ENCODE results near the gene CC2D2B.
A peak's percentile ranks its signal among the peaks of the same experiment; 100 is the strongest.
"Not testable (repeated sequence)": the region's sequence is repeated elsewhere in the genome, so short reads cannot be mapped to it uniquely, and the experiment has no call there.

CC2D2B gene

DNA sequence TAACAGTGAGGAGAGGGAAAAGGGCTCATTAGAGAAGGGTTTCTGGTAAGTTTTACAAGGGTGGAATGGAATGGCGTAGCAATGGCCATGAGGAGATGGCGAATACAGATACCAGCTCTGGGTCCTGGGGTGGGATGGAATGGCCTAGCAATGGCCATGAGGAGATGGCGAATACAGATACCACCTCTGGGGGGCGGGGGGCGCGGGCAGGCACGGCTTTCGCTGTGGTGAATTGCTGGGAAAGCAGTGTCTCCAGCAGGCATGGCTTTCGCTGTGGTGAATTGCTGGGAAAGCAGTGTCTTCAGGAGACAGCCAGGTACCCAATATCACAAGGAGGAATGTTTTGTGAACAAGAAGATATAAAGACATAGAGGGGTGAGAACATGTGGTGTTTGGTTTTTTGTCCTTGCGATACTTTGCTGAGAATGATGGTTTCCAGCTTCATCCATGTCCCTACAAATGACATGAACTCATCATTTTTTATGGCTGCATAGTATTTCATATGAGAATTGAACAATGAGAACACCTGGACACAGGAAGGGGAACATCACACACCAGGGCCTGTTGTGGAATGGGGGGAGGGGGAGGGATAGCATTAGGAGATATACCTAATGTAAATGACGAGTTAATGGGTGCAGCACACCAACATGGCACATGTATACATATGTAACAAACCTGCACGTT lies 1.7 kb upstream of the CC2D2B start:
- DNase-seq (ENCODE audit: low read depth in 2 of 2) = not testable (repeated sequence)

DNA sequence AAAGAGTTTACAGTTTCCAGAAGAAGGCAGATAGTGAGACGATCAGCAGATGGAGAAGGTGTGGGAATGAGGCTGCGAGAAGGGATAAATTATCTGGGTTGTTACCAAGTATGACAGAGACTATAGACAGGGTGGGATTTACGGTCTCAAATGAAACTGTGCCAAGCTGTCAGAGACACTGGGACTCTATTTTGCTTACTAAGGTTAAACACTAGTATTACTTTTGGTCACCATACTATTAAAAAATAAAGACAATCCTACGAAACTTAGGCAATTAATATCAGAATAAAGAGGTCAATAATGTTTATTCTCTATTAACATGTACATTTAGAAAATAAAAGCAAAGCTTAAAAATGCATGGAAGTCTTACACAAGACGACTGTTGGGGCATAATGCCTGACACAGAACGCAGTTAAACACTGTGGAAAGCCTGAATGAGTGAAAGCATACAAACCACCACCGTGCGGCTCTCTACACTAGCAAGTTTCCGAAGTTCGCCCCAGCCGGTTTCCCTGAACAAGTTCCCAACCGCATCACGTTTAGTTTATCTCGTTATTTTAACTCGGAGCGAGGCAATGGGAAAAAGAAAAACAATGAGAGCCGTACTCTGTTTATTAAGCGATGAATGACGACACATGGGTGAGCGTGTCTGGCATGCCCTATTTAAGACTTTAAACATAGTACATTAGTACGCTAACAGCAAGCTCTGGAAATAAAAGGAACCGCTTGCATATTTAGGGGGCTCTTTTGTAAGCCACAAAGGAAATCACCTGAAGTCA lies 909 bp upstream of the CC2D2B start:
- DNase-seq (ENCODE audit: low read depth in 2 of 2) = peak; percentile 3 to 21

DNA sequence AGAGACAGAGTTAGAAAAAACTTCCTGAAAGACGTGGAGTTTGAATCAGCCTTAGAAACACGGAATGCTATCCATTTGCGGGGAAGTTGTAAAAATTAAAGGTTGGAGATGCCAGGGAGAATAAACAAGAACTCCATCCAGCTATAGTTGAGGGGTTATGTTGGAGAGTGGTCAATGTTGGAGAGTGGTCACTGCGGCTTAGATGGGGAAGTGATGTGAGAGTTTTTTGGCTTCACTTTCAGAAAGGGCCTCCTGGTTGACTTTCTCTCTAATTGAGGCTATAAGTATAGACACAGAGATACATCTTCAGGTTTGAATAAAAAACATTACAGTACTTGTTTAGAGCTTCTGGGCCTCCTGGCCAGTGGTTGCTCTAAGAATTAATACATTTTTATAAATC lies 675 bp downstream of the CC2D2B start:
- no peak for DNase-seq (ENCODE audit: low read depth in 2 of 2)

DNA sequence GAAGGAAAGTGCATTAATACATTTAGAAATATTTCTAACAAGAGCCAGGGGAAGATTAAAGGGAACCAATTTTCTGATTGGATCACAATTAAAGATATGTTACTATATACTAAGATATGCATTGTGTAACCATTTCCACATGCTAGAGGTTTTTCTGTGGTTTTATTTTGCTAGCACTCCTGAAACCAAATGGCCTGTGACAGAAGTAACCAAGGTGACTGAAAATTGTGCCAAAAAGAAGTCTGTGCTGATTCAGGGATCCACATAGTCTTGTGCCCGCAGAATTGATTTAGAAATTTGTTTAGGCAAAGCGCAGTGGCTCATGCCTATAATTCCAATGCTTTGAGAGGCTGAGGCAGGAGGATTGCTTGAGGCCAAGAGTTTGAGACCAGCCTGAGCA lies 1.8 kb downstream of the CC2D2B start:
- no peak for DNase-seq (ENCODE audit: low read depth in 2 of 2)

DNA sequence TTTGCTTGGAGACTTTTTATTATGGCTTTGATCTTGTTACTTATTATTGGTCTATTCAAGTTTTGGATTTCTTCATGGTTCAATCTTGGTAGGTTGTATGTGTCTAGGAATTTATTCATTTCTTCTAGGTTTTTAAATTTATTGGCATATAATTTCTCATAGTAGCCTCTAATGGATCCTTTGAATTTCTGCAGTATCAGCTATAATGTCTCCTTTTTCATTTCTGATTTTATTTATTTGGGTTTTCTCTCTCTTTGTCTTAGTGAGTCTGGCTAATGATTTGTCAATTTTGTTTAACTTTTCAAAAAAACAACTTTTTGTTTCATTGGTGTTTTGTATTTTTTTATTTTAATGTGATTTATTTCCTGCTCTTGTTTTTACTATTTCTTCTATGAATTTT lies 8.3 kb downstream of the CC2D2B start:
- DNase-seq (ENCODE audit: low read depth in 2 of 2) = not testable (repeated sequence)

DNA sequence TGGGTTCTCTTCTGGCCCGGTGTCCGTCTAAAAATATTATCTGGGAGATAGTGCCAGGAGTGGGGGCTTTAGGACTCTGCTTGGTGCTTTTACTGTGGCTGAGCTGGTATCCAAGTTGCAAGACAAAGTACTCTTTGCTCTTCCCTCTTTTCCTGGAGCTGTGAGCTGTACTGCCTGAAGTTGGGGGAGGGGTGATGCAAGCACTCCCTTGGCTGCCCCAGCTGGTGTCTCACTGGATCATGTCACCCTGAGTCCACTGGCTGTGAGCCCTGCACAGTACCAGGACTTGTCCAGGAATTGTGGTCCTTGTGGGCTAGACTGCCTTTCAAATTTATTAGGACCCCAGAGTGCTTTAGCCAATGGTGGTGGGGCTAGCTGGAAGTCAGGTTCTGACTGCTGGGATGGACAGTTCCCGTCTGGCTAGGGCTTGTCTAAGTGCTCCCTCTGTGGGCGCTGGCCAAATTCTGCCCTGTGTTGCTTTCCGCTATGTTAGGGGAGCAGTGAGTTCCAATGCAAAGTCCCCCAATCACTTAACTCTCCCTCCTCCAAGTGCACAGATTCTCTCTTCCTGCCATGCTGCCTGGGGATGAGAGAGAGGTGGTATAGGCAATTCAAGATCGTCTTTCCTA lies 13.1 kb downstream of the CC2D2B start:
- no peak for DNase-seq (ENCODE audit: low read depth in 2 of 2)

DNA sequence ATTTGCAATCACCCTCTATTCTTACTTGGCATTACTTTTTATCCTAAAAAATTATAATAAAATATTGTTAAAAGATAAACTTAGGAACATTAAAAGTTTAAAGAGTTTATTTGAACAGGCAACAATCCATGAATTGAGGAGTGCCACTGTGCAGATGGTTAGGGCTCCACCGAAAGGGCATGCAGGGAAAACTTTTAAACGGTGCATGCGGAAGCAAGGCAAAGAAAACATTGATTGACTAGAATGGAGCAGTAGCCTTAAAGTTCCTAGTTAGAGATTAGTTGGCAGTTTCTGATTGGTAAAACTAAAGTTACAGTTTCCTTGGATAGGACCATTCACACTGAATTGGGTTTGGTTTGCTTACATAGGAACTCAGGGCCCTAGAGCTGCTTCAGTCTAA lies 17.3 kb downstream of the CC2D2B start:
- no peak for DNase-seq (ENCODE audit: low read depth in 2 of 2)

DNA sequence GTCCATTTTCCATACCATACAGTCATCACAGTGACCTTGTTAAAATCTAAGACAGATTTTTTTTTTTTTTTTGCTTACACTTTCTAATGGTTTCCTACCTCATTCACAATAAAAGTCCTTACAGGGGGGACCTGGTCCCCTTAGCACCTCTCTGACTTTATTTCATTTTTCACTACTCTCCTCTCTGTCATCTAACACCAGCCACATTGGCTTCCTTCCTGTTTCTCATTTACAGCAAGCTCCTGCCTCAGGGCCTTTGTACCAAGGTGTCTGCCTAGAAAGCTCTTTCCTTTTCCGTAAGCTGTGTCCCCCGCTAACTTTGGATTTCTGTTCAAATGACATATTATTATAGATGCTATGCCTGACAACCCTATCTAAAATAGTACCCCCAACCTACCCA lies 27.7 kb downstream of the CC2D2B start:
- no peak for DNase-seq (ENCODE audit: low read depth in 2 of 2)

DNA sequence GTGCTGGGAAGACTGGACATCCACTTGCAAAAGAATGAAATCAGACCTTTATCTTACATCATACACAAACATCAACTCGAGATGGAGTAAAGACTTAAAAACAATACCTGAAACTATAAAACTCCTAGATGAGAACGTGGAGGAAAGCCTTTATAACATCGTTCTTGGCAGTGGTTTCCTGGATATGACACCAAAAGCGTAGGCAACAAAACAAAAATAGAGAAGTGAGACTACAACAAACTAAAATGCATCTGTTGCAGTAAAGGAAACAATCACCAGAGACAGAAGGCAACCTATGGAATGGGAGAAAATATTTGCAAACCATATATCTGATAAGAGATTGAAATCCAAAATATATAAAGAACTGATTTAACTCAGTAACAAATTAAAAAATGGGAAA lies 33.3 kb downstream of the CC2D2B start:
- DNase-seq (ENCODE audit: low read depth in 2 of 2) = no peak

DNA sequence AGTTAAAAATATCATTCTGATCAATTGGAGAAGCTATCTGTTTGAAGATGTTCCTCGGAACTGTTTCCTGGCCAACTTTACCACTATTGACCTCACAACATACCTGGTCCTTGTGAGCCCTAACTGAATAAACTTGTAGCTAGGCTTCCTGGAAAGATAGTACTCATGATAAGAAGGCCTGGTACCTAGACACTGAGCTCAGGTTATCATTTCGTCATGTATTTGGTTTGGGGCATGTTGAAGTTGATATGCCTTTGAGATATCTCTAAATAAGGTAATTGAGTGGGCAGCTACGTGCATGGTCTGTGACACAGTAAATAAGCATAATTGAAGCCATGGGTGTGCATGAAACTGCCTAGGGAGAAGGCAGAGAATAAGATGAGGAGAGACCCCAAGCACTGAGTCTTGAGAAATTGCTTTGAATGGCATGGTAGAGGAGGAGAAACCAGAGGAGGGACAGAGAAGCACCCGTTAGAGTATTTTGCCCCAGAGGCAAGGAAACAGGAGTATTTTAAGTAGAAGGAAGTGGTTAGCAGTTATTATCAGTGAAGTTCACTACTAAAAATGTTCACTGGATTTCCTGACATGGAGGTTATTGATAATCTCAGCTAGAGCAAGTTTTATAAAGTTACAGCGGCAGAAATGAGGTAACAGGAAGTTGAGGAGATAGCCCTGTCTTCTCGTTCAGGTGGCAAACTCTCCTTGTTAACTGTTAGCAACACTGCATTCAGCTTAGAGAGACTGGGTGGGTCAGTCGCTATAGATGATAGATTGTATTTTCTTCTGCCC lies 55.6 kb downstream of the CC2D2B start:
- no peak for DNase-seq (ENCODE audit: low read depth in 2 of 2)

DNA sequence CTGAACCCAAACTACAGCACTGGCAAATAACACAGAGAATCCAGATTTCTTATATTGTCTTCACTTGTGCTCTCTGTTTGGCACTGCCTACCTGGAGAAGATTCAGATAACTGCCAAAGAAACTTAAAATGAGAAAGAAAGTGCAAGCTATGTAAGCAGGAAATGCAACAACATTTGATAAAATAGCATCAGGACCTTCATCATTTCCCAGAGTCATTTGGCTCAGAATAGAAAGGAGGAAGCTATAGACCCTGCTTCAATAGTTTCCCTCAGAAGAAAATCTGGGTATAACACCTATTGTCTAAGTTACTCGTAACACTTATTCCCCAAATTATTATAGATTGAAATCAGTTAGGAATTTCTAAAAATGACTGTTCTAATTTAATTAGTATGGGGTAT lies 56.2 kb downstream of the CC2D2B start:
- no peak for DNase-seq (ENCODE audit: low read depth in 2 of 2)

DNA sequence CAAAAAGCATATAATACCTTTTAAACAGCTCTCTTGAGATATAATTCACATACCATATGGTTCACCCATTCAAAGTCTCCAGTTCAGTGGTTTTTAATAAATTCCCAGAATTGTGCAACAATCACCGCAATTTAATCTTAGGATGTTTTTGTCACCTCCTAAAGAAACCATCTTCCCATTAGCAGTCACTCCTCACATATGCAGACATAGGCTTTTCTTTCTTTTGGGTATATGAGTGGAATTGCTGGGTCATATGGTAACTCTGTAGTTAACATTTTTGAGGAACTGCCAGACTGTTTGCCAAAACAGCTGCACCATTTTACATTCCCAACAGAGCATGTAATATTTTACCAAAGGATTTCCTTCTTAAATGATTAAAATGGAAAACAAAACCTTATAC lies 57.0 kb downstream of the CC2D2B start:
- DNase-seq (ENCODE audit: low read depth in 2 of 2) = no peak

DNA sequence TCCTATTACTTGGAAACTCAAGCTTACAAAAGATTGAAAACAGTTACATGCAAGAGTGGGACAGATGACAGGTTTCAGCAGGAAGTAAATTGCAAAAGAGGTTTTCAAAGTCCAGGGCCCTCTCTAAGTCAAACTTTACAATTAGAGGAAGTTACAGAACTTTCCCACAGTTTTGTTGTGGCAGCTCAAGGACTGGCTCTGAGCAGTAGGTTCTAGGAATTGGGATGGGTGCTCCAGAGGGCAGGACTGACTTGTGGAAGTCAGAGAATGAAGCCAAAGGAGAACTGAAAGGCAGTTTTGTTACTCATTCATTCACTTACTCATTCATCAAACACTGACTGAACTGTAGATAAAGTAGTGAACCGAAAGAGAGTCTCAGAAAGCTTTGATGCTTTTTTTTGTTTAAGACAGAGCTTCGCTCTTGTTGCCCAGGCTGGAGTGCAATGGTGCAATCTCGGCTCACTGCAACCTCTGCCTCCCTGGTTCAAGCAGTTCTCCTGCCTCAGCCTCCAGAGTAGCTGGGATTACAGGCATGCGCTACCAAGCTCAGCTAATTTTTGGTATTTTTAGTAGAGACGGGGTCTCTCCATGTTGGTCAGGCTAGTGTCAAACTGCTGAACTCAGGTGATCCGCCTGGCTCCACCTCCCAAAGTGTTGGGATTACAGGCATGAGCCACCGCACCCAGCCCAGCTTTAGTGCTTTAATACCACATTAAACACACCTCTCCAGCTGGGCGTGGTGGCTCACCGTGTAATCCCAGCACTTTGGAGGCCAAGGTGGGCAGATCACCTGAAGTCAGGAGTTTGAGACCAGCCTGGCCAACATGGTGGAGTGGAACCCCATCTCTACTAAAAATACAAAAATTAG lies 68.8 kb downstream of the CC2D2B start:
- DNase-seq (ENCODE audit: low read depth in 2 of 2) = no peak

DNA sequence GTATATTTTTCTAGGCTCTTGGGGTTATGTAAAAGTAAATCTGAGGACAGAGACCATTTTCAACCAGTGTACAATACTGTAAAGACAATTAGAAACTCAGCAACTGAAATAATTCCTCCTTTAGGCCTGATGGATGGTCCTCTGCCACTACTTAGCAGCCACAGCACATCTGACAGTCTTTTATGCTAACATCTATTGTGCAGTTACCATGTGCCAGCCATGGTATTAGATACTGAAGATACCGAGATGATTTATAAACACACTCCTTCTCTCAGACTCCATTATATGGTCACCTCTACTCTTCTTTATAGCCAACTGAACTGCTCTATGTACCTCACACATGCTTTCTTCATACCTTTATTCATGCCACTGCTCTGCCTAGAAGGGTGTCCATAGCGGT lies 74.4 kb downstream of the CC2D2B start:
- no peak for DNase-seq (ENCODE audit: low read depth in 2 of 2)

DNA sequence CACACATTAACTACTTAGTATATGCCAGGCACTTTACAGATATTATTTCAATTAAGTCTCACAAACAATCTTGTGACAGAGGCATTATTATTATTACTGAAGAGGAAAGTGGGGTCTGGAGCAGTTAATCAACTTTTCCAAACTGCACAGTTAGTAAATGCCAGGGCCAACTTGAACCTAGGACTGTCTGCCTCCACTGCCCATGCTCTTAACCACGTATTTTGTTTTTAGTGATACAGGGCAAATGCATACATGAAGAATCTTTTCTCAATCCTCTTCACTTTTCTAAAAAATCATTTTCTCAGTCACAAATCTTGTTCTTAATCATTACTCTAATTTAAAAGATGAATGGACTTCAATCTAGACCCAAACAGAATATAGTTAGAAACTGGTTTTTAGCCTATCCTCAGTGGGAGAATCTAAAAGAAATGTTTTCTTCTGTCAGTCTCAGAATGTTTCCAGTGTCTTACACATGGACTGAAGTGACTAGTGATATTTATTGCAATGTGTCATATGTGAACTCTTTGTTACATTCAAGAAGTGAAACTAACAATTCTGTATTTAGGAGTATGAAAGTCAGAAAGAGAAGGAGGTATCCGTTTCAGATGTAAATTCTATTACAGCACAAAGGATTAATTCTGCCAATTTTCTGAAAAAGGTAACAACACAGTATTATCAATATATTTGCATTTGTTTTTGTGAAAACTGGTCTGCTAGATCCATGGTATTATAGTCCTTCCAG lies 80.1 kb downstream of the CC2D2B start:
- no peak for DNase-seq (ENCODE audit: low read depth in 2 of 2)

DNA sequence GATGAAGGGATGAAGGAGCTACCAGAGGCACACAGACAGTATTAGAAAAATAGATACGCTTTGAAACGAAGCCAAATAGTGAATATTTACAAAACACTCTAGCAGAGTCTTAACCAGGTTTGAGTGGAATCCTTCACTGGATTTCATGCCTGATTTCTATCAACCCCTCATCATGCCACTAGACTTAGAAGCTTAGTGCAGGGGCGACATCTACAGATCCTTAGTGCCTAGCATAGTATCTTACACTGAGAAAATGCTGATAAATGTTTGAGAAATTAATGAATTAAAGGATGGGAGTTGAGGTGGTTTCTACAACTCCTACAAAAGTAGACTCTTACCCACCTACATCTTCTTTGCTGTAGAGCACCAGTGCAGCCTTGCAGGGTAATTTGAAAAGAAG lies 80.9 kb downstream of the CC2D2B start:
- no peak for DNase-seq (ENCODE audit: low read depth in 2 of 2)

DNA sequence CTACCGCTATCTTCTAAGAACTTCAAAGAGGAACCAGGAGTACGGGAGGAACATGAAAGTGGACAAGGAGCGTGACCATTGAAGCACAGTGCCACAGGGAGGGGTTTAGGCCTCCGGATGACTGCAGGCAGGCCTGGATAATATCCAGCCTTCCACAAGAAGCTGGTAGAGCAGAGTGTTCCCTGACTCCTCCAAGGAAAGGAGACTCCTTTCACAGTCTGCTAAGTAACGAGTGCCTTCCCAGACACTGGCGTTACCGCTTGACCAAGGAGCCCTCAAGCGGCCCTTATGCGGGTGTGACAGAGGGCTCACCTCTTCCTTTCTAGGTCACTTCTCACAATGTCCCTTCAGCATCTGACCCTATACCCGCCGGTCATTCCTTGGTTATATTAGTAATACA lies 86.6 kb downstream of the CC2D2B start:
- DNase-seq (ENCODE audit: low read depth in 2 of 2) = not testable (repeated sequence)

DNA sequence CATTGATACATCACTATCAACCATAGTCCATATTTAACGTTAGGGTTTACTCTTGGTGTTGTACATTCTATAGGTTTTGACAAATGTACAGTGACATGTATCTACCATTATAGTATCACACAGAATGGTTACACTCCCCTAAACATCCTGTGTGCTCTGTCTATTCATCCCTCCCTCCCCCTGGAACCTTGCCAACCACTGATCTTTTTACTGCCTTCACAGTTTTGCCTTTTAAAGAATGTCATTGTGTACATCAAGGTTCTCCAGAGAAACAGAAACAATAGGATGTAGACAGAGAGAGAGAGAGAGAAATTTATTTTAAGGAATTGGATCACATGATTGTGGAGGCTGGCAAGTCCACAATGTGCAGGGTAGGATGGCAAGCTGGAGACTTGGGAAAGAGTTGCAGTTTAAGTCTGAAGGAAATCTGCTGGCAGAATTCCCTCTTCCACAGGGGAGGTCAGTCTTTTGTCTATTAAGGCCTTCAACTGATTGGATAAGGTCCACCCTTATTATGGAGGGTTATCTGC lies 90.5 kb downstream of the CC2D2B start:
- no peak for DNase-seq (ENCODE audit: low read depth in 2 of 2)

DNA sequence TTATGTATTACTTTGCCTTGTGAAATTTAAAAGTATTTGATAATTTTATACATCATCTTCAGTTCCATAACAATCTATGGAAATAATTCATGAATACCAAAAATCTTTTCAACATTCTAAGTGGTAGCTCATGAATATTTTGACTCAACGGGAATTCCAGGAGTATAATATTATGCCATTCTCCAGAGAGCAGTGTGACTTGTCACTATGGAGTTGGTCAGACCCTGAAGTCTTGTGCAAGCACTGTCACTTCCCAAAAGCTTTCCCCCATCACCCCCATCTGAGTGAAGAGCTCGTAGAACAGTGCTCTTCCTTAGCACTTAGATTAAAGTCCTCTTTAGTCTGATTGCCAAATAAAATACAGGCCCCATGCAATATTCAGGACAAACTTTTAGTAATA lies 106.2 kb downstream of the CC2D2B start:
- DNase-seq (ENCODE audit: low read depth in 2 of 2) = no peak

DNA sequence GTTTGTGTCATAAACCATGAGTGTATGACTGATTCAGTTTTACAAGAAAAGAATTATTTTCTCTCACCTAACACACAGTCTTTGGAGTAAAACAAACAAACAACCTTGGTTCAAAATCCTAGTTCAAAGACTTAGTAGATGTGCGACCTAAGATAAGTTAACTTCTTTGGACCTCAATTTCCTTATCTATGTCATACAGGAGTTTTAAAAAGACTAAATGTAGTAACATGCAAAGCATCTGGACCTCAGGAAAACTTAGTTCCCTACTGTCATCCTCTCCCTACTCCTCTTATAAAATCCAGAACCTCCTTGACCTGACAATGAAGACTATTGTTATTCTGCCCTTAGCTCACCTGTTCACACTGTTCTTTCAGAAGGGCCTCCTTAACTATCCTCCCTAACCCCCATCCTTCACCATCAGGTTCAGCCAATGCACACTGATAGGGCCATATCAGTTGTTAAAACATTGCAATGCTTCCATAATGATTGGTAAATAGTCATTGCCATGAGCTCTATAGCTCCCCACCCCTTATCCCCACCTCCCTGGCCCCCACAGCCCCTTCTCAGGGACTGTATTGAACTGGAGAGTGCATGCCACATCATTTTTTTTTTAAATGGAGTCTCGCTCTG lies 106.8 kb downstream of the CC2D2B start:
- no peak for DNase-seq (ENCODE audit: low read depth in 2 of 2)

All from stimulated activated CD8-positive, alpha-beta memory T cell treated with anti-CD3 and anti-CD28 coated beads, Interleukin-2, amount 100 ng/mL, for 48 hours (primary cell).